Measurements from ENCODE around the gene TMEM79.
A peak's percentile ranks its signal among the peaks of the same experiment; 100 is the strongest.
"Not testable (repeated sequence)": the region's sequence is repeated elsewhere in the genome, so short reads cannot be mapped to it uniquely, and the experiment has no call there.

Gene TMEM79

DNA sequence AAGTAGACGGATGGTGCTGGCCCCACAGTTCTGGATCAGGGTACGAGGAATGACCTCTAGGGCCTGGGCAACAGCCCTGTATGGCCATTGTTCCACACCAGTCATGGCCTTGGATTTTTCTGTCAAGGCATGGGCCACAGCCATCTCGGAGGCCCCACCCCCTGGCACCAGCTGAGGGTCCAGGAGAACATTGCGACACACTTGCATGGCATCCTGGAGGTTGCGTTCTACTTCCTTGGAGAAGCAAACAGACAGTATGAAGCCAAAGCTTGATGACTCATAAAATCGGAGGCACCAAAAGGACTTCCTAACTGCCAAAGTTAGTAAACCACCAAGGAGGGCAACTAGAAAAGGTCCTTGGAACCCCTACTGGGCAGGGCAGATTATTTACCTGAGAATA, 26.8 kb downstream of the TMEM79 start:
- DNase-seq = no peak

DNA sequence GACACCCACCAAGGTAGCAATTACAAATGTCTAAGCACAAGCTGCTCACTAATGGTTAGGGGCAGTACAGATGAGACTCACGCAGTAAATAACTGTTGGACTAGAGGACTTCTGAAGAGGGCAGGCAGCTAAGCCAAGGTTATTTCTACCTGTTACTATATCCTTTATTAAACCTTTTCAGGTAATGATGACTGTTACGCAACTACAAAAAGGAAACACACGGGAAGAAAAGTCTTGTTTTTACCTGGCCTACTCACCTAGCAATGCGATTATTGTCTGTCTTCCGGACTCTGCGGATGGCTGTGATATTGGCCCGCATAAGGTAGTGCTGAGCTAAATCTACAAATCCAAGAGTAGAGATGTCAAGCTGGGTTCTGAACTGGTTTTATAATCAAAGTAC, 32.8 kb downstream of the TMEM79 start:
- no peak for DNase-seq

DNA sequence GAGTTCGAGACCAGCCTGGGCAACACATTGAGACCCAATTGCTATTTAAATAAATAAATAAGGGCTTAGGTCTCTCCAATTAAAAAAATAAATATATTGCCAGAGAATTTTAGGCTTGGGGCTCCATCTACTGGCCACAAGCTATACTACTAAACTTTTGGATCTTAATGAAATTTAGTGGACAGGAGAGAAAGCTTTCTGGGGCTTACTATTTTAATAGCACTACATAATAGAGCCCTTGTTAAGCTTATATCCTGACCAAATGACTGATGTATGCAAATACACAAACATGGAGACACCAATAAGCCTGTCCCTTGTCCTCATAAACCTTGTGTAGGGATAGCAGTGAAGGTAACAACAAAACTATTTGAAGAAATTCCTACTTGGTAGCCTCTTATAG, 35.5 kb downstream of the TMEM79 start:
- DNase-seq = peak; percentile 49

DNA sequence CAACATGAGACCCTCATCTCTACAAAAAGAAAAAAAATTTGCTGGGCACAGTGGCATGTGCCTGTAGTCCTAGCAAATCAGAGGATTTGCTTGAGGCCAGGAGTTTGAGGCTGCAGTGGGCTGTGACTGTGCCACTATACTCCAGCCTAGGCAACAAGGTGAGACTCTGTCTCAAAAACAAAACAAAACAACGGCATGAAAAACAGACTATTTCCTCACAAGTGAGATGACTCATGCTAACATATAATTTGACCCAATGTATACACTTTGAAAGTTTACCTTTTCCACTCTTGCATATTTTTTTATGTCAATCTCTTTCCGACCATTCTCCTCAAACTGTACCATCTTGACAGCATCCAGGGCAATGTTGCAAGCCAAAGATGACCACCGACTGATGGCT, 36.4 kb downstream of the TMEM79 start:
- DNase-seq = no peak

DNA sequence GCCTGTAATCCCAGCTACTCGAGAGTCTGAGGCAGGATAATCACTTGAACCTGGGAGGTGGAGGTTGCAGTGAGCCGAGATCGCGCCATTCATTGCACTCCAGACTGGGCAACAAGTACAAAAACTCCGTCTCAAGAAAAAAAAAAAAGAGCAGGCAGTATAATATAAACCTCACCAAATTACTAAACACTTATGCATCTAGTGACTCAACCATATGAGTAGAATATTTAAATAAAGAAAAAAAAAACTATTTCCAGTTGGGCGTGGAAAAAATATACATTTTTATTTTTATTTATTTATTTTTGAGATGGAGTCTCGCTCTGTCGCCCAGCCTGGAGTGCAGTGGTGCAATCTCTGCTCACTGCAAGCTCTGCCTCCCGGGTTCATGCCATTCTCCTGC, 39.1 kb downstream of the TMEM79 start:
- DNase-seq = not testable (repeated sequence)

DNA sequence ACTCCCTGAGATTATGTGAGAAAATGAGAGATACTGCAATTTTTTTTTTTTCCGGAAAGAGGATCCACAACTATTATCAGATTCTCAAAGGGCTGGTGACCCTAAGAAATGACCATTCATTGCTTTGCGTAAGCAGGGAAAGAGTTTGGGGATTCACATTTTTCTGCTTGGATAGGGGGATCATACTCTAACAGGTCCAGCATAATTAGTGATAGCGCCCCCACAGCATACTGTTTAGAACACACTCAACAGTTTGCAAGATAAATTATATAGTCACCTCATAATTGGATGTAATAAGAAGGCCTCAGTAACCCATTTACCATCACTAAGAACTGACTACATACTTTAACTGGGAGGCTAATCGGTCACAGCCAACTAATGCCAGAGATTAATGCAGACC, 52.1 kb downstream of the TMEM79 start:
- peak; percentile 13 for DNase-seq

DNA sequence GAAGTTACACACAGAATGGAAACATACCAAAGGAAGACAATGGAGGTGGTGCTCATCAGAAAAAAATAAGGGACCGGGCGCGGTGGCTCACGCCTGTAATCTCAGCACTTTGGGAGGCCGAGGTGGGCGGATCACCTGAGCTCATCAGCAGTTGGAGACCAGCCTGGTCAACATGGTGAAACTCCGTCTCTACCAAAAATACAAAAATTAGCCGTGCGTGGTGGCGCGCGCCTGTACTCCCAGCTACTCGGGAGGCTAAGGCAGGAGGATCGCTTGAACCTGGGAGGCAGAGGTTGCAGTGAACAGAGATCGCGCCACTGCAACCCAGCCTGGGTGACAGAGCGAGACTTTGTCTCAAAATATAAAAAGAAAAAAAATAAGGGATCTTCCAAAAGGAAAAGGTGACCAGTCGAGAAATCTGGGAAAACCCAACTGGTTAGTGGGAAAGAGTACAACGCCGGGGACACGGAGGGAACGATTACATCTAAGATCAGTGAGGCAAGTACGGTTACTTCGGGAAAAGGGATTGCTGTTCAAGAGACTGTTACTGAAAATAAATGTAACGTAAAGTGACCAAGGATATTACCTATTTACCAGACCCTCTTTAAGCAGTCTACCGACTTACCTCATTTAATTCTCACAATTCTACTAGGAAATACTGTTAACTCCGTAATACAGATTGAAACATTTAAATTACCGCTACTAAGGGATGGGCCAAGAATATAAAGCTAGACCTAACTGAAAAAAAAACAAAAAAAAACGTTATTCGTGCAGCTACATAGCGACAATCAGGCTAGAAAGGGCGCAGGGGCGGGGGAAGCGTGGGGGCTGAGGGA, 53.1 kb downstream of the TMEM79 start:
- DNase-seq = no peak

DNA sequence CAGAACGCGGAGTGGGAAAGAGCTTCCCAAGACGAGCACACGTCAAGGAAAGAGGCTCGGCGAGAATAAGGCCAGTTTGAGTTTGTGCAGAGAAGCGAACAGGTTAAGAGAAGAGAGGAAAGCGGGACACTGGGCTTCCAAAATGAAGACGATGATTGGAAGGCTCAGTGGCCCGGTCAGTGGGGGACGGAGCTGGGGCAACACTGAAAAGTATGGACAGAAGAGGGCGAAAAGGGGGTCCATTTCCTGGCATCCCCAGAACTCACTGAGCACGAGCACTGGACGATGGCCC, 53.7 kb downstream of the TMEM79 start:
- DNase-seq = no peak

DNA sequence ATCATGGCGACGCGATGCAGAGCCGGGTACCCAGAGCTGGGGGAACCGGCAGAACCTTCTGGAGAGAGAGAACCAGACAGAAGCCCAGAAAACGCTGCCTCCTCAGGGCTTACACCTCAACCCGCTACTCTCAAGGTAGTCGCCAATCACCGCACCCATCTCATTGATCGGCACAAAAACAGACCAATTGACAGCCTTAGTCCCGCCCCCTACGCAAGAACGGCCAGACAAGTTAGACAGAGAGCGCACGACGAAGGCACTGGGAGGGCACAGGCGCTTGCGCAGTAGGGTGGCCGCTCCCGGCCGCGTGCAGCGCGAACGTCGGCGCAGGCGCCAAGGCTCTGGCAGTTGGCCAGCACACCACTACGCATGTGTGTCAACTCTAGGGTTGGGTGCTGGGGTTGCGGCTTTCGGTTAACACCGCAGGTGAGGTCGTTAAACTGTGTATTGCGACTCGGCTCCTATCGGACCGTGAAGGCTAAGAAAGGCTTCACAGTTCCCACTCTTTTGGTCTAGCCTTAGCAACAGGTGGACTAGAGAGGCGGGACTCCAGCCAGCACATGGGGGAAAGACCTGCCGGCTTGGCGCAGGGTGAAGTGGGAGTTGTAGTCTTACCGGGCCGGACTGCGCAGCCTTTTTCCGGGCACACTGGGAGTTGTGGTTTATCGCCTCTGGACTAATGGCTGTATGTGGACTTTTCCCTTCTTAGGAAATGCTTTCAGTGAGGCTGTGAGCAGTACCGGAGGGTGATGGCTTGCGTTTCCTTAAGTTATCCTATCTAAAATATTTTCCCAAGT, 54.3 kb downstream of the TMEM79 start, which contains the start of the genes CCT3 and TSACC:
CCT3 (minus strand) TSS at position 113 of the 797 bp plus-strand sequence; CDS start at position 5, 108 bp downstream.
TSACC (plus strand) TSS at position 347 of the 797 bp plus-strand sequence. CDS start 1,232 bp downstream, outside the sequence.
- peak; percentile 100 for DNase-seq

Measured in CD4-positive, alpha-beta T cell treated with Interleukin-10 for 1 hour (primary cell).